SU-DHL-6 (cell line): ENCODE results near the gene PPFIA4.

Experiments
- CTCF ChIP-seq: fragments of 200-600 bp; sonication (generic); IDR thresholded peaks from one replicate; pipeline ENCODE4 v1.5.1; 2017; ENCODE audit warnings: antibody characterized with exemption, mild to moderate bottlenecking, low read length, moderate library complexity; ENCODE audit not compliant: insufficient read depth, poor library complexity, severe bottlenecking
- EZH2phosphoT487 ChIP-seq: fragments of 200-600 bp; sonication (generic), shearing (Covaris generic); conservative IDR thresholded peaks from 2 replicates; pipeline ENCODE4 v1.6.1; 2018; ENCODE audit warnings: mild to moderate bottlenecking, antibody characterized with exemption, low read length, moderate library complexity, mixed read lengths

DNA sequence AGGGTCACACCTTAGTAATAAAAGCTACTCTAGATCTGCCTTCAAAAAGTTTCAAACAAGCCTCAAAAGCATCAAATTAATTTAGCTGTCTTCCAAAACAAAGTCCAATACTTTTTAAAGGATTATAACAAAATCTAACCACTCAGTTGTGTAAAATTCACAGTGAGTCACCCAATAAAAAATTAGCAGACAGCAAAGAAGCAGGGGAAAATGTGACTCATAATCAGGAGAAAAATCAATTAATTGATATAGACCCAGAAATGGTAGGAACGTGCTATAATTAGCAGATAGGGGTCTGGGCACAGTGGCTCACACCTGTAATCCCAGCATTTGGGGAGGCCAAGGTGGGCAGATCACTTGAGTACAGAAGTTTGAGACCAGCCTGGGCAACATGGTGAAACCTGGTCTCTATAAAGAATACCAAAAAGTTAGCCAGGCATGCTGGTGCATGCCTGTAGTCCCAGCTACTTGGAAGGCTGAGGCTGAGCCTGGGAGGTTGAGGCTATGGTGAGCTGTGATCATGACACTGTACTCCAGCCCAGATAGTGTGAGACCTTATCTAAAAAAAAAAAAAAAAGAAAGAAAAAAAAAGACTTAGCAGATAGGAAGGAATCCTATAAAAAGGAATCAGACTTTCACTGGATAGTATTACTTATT, 67.6 kb downstream of the PPFIA4 start:
- TF ChIP-seq EZH2phosphoT487 (no peak), CTCF (no peak)
